NCI-H345 treated with DMSO at 0.1 percent for 48 hours (cell line): Measurements from ENCODE around the gene DCAF12.
"Not testable (repeated sequence)": the region's sequence is repeated elsewhere in the genome, so short reads cannot be mapped to it uniquely, and the experiment has no call there.

Experiments
- DNase-seq: peaks from one replicate; lab custom pipeline; 2025; ENCODE audit not compliant: unreplicated experiment; lab: John Stamatoyannopoulos, UW

The DCAF12 gene

GRCh38 chr9:34070606-34071324 is 55.7 kb downstream of the DCAF12 start:
- DNase-seq: no peak

DNA sequence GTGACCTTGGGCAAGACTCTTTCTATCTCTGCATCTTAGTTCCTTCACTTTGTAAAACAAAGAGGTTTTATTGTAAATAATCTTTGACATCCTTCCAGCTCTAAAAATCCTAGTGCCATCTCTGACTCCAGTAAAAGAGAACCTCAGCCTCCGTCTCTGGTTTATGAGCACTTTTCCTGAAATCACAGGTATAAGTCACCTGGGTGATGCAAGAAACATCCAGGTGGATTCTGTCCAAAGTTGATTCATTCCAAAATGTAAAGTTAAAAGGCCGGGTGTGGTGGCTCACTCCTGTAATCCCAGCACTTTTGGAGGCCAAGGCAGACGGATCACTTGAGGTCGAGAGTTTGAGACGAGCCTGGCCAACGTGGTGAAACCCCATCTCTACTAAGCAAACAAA is 56.7 kb downstream of the DCAF12 start:
- DNase-seq: no peak

DNA sequence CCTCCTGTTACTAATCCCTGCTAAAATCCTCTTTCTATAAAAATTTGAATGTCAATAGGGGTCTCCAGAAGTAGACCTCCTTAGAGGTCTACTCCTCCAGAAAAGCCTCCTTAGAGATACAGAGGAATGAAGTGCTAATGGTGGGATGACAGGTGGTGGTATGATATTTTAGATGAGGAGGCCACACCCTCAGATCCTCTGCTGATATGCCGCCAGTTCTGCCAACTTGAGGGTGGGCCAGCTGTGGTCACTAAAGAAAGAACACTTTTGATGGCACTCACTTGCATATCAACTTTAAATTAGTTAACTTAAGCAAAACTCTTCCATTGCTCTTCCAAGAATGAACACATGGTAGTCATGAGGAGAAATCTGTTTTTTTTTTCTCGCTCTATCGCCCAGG is 61.0 kb downstream of the DCAF12 start:
- DNase-seq: no peak

- no peak for DNase-seq
Measured at GRCh38 chr9:34059954-34060353, 66.5 kb downstream of the DCAF12 start.

GRCh38 chr9:34059281-34059680 is 67.2 kb downstream of the DCAF12 start:
- DNase-seq: no peak

GRCh38 chr9:34049630-34050384 is 76.7 kb downstream of the DCAF12 start:
- no peak for DNase-seq

- peak; percentile 95 for DNase-seq
Measured at GRCh38 chr9:34048727-34049629, 77.5 kb downstream of the DCAF12 start, which contains the start of gene UBAP2. TSS of gene UBAP2 (minus strand) at chr9:34048887. CDS start at chr9:34017148, 31,739 bp downstream.

DNA sequence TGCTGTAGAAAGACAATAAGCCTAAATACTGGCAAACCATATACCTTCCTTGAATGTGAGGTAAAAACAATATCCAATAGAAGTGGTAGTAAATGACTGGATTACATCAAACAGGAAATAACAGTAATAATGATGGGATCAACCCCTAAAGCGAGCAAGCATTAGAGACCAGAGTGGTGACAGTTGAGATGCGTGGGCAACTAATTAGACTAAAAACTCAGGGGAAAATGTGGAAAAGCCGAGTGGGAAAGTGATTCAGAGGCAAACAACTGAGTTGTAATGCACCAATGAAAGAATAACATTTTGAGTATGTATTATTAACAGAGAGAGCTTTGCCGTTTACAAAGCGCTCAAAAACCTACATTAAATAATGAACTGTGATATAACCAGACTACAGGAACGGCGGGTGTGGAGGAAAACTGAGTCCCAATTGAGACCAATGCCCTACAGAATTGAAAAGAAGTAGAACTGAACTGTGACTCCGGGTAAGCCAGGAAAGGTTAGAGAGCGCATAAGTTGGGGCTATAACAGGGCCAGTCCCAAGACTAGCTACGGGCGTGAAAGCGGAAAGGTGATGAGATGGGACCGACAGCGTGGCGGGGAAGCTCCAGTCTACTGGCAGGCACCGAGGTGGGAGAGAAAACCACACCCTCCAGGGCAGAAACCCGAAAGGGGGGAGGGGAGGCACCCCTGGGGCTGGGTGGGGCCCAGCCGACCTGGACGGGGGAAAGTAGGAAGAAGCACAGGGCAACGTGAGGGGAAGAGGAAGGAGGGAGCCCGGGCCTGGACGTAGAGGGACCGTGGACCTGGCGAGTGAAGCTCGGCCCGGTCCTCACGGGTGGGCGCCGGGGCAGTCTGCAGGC is 78.4 kb downstream of the DCAF12 start:
- DNase-seq: peak; percentile 33

- DNase-seq: no peak
Measured at GRCh38 chr9:34046784-34047379, 79.6 kb downstream of the DCAF12 start.

DNA sequence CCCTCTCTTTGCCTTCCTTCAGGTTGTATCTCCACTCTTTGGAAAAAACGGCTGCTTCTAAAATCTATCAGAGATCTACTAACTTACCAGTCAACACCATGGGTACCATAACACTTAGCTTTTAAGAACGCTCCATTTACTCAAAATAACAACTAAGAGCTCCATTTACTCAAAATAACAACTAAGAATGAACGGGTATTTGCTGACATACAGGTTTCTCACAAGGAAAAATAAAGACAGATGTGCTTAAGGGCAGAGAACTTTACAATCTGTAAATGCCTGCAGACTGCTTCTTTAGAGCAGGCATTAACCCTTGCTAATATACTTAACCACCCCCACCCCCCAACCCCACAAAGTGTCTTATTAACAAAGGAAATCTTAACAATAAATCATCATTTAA is 80.6 kb downstream of the DCAF12 start:
- DNase-seq: no peak

DNA sequence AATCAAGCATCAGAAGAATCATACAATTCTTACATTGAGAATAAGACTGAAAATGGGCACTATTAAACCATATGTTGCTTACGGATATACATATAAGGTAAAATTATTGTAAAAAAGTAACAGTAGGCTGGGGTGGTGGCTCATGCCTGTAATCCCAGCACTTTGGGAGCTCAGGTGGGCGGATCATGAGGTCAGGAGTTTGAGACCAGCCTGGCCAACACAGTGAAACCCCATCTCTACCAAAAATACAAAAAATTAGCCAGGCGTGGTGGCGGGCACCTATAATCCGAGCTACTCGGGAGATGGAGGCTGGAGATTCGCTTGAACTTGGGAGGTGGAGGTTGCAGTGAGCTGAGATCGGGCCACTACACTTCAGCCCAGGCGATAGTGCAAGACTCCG is 84.4 kb downstream of the DCAF12 start:
- DNase-seq: not testable (repeated sequence)

GRCh38 chr9:34038851-34039250 is 87.6 kb downstream of the DCAF12 start:
- not testable (repeated sequence) for DNase-seq

DNA sequence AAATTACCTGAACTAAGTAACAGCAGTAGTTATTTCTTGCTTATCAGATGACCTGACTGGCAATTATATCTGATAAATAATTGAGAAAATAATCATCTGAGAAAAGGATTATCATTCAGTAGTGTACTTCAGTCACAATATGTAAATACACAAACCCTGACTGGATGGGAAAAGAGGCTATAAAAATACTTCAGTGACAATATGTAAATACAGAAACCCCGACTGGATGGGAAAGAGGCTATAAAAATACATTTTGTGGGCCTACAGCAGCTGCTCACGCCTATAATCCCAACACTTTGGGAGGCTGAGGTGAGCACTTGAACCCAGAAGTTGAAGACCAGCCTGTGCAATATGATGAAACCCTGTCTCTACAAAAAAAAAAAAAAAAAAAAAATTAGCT is 88.9 kb downstream of the DCAF12 start:
- no peak for DNase-seq

GRCh38 chr9:34036625-34037024 is 89.9 kb downstream of the DCAF12 start:
- no peak for DNase-seq
